Mononuclear cell (primary cell): Measurements from ENCODE around the gene OTOG. TPM values are rescaled to one million over a fixed set of nuclear protein-coding genes. Genes with fewer than 3 reads are reported as not detected.

Experiments
- H3K27me3 ChIP-seq: 2 replicates; pipeline ENCODE4 v1.6.0; 2011; ENCODE audit warnings: low read length, control low read depth; ENCODE audit not compliant: insufficient read depth
- H3K4me1 ChIP-seq: 2 replicates; pipeline ENCODE4 v1.5.1; 2011; ENCODE audit warnings: mild to moderate bottlenecking, low read length, control low read depth; ENCODE audit not compliant: insufficient read depth
- H3K4me3 ChIP-seq: 2 replicates; pipeline ENCODE4 v1.5.1; 2011; ENCODE audit warnings: mild to moderate bottlenecking, low read length, moderate library complexity
- H3K9me3 ChIP-seq: 2 replicates; pipeline ENCODE4 v1.5.1; 2011; ENCODE audit warnings: low read depth, mild to moderate bottlenecking, control low read depth, low read length
- total RNA-seq: library from RNA; depleted of rRNA; stranded (reverse); fragments of >200 nt; gene quantifications from one replicate; pipeline ENCODE4 v1.2.3, GENCODE V29; 2012

OTOG gene
- total RNA-seq, 1 donor = not detected

- no peak overlapping the region for H3K4me3 ChIP-seq
- no peaks in the 10 kb centered on the region for H3K4me1 ChIP-seq
- peaks cover 29% of the 10 kb centered on the region for H3K27me3 ChIP-seq
- H3K9me3 ChIP-seq = no peaks in the 10 kb centered on the region
Observed at GRCh38 chr11:17694494-17695110, 147.5 kb downstream of the OTOG start.

GRCh38 chr11:17695454-17696441 is 148.7 kb downstream of the OTOG start:
- H3K4me1 ChIP-seq = no peaks in the 10 kb centered on the region
- H3K27me3 ChIP-seq = peaks cover 29% of the 10 kb centered on the region
- H3K4me3 ChIP-seq = no peak overlapping the region
- no peaks in the 10 kb centered on the region for H3K9me3 ChIP-seq

GRCh38 chr11:17696741-17697140 is 149.7 kb downstream of the OTOG start:
- Histone ChIP-seq H3K9me3 (no peaks in the 10 kb centered on the region), H3K27me3 (peaks cover 29% of the 10 kb centered on the region), H3K4me3 (no peak overlapping the region), H3K4me1 (no peaks in the 10 kb centered on the region)

Other genes with a start within 250 kb of the OTOG start
- gene NCR3LG1, start 195.5 kb upstream of the OTOG start, total RNA-seq = 5.1 TPM
- gene KCNJ11, start 158.6 kb upstream of the OTOG start, total RNA-seq = 0.10 TPM
- under 0.01 TPM for gene ABCC8, start 70.4 kb upstream of the OTOG start, total RNA-seq
- gene USH1C, start 2.8 kb upstream of the OTOG start, total RNA-seq = not detected
- not detected for gene MYOD1, start 172.3 kb downstream of the OTOG start, total RNA-seq
- under 0.01 TPM for gene KCNC1, start 187.5 kb downstream of the OTOG start, total RNA-seq